Daoy (cell line): Measurements from ENCODE around the gene NSD1. TPM values are rescaled to one million over a fixed set of nuclear protein-coding genes. Genes with fewer than 3 reads are reported as not detected.

Experiments
- DNase-seq: peaks from one replicate; pipeline ENCODE4 v3.0.0-alpha.2; 2015; ENCODE audit warnings: low read depth
- total RNA-seq: library from RNA; depleted of rRNA; stranded (reverse); fragments of >200 nt; shearing (Covaris generic); gene quantifications from 2 replicates; pipeline ENCODE4 v1.2.3, GENCODE V29; 2014; rRNA removed

Gene NSD1
- total RNA-seq, 1 experiment from 2014 or later, result 25.4 TPM

GRCh38 chr5:177349762-177350161, 216.2 kb downstream of the NSD1 start:
- DNase-seq, result no peak

Other genes starting within 250 kb of the NSD1 start
- not detected in 2 replicates for gene HK3, start 234.4 kb upstream of the NSD1 start, total RNA-seq
- gene UIMC1, start 127.0 kb upstream of the NSD1 start, total RNA-seq, result 34.5 and 39.7 TPM in 2 replicates
- gene ZNF346, start 111.1 kb upstream of the NSD1 start, total RNA-seq, result 15.6 and 19.1 TPM in 2 replicates
- 0.57 and 0.97 TPM in 2 replicates for gene FGFR4, start 46.9 kb upstream of the NSD1 start, total RNA-seq
- gene RAB24, start 169.9 kb downstream of the NSD1 start, total RNA-seq, result 16.6 and 18.8 TPM in 2 replicates
- gene PRELID1, start 170.0 kb downstream of the NSD1 start, total RNA-seq, result 434 and 468 TPM in 2 replicates
- 16.7 and 23.4 TPM in 2 replicates for gene MXD3, start 178.1 kb downstream of the NSD1 start, total RNA-seq
- 269 and 285 TPM in 2 replicates for gene LMAN2, start 217.9 kb downstream of the NSD1 start, total RNA-seq
- 18.1 and 30.5 TPM in 2 replicates for gene RGS14, start 224.2 kb downstream of the NSD1 start, total RNA-seq